Endothelial cell of umbilical vein (primary cell): ENCODE data around the gene H2BK1.

Experiments
- CTCF ChIP-seq, 2 donors: IDR thresholded peaks; 1 replicate in 1 of 2; 2 replicates in 1 of 2; pipeline ENCODE4 v1.5.1; 2011; ENCODE audit warnings: low read length in 2 of 2, mild to moderate bottlenecking in 2 of 2, moderate library complexity in 2 of 2, control low read depth in 1 of 2, inconsistent platforms in 1 of 2, low read depth in 1 of 2; ENCODE audit not compliant: insufficient read depth in 1 of 2; ENCODE audit errors: extremely low read depth in 1 of 2
- POLR2A ChIP-seq: IDR thresholded peaks from 2 replicates; pipeline ENCODE4 v1.6.1; 2012; ENCODE audit warnings: low read depth, mild to moderate bottlenecking, control low read depth, low read length
- POLR2AphosphoS5 ChIP-seq: IDR thresholded peaks from 2 replicates; pipeline ENCODE4 v1.6.1; 2012; ENCODE audit warnings: low read depth, mild to moderate bottlenecking, control low read depth, low read length, moderate library complexity; ENCODE audit not compliant: insufficient read depth

GRCh38 chr7:151248346-151249033 is 38.2 kb upstream of the H2BK1 start, which contains the start of gene SMARCD3:
- TF ChIP-seq CTCF (IDR thresholded peaks at IDR 0.05; ENCODE audit: extremely low read depth in 1 of 2, insufficient read depth in 1 of 2, low read depth in 1 of 2, low read length in 2 of 2), result no peak
- TF ChIP-seq POLR2A, result no peak
- TF ChIP-seq POLR2AphosphoS5, result no peak
